Activated CD4-positive, alpha-beta T cell treated with anti-CD3 and anti-CD28 coated beads, Interleukin-2, Interleukin-6, amounts not matched to agents 100 ng/mL and 50 ng/mL, durations not matched to agents 16 hours and 8 hours (primary cell): ENCODE measurements around the gene DSCAML1.

Source experiments
- DNase-seq: peaks from one replicate; pipeline ENCODE4 v3.0.0-alpha.2; 2020

DSCAML1 gene

GRCh38 chr11:117600234-117600783 lies 196.7 kb downstream of the DSCAML1 start:
- DNase-seq, result no peak

DNA sequence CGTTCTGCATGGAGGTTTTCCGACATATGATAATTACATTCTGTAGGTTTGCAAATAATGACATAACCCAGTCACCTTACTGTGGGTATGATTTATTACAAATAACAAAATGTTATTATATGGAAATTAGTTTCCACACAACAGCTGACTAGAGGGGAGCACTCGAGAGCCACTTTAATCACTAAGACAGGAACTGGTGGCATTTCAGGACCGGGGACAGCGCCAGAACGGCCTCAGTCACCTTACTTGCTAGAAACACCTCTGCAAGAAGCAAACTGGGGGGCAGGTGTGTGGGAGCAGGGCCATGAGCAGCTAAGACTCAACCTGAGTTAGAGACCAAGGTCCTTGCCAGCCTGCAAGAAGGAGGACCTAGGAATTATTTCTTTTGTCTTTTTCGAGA lies 199.9 kb downstream of the DSCAML1 start:
- DNase-seq, result peak; percentile 40

- DNase-seq, result peak; percentile 5
These were observed 201.6 kb downstream of the DSCAML1 start for GRCh38 chr11:117595440-117595839.

DNA sequence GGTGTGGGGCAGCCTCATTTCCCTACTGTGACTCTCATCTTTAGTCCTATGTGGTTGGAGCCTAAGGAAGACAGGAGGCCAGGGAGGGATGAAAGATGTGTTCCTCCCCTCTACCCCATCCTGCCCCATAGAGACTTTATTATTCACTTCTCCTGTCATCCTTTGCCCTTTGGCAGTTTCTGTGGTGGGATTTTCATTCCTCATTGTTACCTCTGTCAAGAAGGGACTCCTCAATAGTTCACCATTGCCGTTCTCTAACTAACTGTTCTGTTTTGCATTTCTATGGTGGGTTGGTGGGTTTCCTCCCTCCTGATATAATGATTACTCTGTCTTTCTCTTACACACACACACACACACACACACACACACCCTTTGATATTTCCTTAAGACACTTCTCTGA lies 202.3 kb downstream of the DSCAML1 start:
- DNase-seq, result no peak

GRCh38 chr11:117593065-117593464 lies 204.0 kb downstream of the DSCAML1 start:
- no peak for DNase-seq

DNA sequence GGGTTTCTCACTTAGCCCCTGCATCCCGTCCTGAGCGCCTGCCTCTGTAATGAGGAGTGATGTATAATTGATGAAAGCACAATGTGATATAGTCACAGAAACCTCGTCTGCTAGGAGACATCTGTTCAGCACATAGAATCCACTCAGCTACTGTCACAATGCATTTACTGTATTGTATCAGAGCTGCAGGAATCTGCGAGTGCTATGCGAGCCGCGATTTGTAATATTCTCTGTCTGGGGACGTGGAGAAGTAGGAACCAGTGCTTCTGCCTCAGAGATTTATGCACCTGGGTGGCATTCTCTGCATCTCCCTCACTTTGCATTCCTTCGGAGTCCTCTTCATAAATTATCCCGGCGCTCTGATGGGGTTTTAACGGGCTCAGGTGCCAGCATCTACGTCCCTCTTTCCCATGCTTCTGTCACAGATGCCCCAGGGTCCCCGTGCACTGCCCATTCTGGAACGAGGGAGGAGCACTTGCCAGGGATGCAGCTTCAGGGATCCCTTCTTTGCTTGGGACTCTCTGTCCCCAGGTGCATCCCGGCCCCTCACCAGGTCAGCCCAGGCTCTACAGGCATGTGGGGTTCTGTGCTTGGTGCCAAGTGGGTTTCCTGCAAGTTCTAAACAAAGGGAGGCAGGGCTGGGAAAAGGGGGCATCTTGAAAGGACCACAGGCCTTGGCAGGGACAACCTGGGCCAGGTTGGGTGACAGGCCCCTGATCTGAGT lies 205.5 kb downstream of the DSCAML1 start:
- no peak for DNase-seq

GRCh38 chr11:117589063-117589462 lies 208.0 kb downstream of the DSCAML1 start:
- DNase-seq, result no peak

GRCh38 chr11:117588166-117588810 lies 208.7 kb downstream of the DSCAML1 start:
- DNase-seq, result no peak

- DNase-seq, result no peak
These were observed 209.6 kb downstream of the DSCAML1 start for GRCh38 chr11:117587416-117587815.

GRCh38 chr11:117586392-117586791 lies 210.6 kb downstream of the DSCAML1 start:
- no peak for DNase-seq

- no peak for DNase-seq
These were observed 211.4 kb downstream of the DSCAML1 start for GRCh38 chr11:117585631-117586030.

DNA sequence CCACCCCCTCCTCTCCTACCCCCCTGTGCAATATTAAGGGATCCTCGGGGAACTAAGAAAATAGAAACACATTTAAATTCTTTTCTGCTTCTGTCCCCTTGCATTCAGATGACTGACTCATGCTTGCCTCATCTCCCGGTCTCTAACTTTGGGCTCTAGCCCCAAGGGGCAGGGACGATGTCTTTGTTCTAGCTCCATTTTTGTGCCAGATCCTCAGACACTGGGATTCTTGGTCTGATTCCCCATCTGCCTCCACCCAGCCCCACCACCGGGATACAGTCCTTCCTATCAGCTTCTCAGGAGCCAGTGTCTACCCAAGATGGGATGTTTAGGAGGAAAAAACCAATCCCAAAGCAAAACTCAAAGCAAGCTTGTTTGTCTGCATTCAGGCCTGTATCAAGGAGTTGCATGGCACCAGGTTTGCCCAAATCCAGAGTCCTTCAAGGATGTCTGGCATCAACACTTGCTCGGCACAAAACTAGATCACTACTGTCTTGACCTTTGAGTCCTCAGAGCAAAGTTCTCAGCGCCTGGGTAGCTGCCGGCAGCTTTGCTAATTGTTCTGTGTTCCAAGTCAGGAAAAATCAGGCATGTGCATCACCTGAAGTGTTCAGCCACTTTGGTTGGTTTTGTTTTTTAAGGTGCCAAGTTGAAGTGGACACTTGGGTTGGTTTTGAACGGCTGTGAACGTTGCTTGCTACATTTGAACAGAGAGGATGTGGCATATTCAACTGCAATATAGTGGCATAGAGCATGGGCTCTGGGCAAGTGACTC lies 212.8 kb downstream of the DSCAML1 start:
- DNase-seq, result no peak

DNA sequence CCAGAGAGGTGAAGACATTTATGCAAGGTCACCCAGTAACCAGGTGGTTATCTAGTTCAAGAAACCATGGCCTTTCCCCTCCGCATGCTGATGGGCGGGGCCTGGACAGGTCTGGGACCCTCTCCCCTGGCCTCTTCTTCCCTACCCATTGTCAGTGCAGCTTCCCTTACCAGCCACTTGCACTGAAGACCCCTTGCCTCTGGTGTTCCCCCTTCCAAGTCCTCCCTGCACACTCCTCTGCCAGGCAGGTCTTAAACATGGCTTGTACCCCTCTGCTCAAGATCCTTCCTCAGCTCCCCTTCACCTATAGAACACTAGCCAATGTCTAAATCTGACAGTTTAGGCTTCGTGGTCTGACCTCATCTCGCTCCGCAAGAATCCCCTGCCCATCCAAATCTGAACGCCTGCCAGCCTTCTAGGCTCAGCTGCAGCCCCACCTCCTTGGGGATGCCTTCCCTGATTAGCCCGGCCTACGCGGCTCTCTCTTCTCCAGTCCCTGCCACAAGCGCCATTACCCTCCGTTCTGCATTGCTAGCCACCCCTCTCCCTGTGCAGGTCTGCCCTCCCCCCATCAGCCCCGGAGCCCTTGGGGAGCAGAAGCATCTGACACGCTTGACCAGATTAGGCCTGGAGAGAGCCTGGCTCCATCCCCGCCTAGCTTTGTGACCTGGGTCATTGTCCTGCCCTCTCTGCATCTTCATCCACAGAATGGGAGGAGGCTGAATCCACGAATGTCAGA lies 213.8 kb downstream of the DSCAML1 start:
- DNase-seq, result no peak

GRCh38 chr11:117582433-117582832 lies 214.6 kb downstream of the DSCAML1 start:
- no peak for DNase-seq

- DNase-seq, result no peak
These were observed 216.2 kb downstream of the DSCAML1 start for GRCh38 chr11:117580866-117581265.

DNA sequence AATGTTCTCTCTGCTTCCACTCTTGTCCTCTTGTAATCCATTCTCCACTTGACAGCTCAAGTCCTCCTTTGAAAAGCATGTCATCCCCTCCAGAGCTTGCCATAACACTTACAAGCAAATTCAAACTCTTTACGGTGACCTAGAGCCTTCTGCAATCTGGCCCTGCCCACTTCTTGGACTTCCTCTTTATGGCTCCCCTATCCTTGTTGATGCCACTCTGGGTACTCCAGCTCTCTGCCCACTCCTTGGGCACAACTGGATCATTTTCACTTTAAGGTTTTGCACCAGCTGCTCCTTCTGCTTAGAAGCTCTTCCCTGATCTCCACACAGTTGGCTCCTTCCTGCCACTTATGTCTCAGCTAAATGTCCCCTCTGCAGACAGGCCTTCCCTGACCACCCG lies 217.9 kb downstream of the DSCAML1 start:
- DNase-seq, result no peak

DNA sequence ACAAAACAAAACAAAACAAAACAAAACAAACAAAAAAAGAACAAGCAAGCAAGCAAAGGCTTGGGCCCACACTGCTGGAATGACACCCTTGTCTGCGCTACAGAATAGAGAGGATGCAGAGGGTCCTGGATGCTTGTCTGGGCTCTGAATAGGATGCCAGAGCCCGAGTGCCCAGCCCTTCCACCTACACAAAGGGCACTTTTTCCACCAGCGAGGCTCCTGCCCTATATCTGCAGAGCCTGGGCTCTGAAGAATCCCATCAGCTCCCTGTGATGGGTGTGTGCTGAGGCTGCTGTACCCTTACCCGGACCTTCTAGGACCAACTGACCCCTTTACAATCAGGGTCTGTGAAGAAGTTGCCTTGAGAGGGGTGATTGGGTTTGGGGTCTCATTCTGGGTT lies 221.2 kb downstream of the DSCAML1 start:
- DNase-seq, result no peak

DNA sequence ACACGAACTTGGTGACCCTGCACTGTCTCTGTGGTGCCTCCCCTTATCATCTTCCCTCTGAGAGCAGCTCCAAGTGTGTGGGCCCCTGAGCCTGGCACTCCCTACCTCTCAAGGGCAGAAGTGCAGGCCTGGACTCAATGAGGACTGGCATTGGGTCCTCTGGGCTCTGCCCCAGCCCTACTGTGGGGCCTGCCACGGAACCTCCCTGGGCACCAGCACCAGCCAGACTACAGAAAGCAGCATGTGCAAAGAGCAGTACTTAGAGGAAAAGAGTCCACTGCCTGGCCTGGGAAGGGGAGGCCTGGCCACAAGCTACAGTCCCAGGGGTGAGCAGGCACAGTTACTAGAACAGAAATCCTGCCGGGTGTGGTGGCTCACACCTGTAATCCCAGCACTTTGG lies 222.5 kb downstream of the DSCAML1 start:
- no peak for DNase-seq

- DNase-seq, result no peak
These were observed 223.7 kb downstream of the DSCAML1 start for GRCh38 chr11:117573326-117573725.

DNA sequence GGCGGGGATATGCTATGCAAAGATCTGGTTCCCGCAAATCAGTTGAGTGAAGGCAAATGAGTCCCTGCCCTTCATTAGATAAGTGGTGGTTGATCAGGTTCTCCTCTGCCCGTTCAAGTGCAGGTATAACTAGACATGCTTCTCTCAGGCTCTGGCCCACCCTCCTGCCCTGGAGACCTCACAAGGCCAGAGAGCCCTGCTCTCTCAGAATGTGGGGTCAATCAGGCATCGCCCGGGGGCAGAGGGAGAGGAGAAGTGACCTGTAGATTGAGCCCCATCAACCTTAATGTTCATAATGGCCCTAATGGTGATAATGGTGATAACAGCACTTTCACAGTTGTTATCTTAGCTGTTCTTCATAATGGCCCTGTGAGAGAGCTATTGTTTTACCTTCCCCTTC lies 224.3 kb downstream of the DSCAML1 start:
- no peak for DNase-seq

DNA sequence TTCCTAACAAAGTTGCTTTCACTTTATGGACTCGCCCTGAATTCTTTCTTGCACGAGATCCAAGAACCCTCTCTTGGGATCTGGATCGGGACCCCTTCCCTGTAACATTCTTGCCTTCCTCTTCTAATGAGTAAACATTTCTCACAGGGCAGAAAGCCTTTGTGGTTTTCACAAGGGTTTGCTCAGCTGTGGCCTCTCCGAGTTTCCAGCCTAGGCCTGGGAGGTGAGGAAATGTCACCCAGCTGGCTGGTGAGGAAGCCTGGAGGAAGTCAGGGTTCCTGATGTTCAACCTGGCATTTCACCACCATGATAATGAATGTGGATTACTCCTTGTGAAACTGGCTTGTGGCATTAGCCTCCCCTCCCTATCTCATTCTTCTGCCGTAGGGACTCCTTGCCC lies 224.9 kb downstream of the DSCAML1 start:
- DNase-seq, result no peak

DNA sequence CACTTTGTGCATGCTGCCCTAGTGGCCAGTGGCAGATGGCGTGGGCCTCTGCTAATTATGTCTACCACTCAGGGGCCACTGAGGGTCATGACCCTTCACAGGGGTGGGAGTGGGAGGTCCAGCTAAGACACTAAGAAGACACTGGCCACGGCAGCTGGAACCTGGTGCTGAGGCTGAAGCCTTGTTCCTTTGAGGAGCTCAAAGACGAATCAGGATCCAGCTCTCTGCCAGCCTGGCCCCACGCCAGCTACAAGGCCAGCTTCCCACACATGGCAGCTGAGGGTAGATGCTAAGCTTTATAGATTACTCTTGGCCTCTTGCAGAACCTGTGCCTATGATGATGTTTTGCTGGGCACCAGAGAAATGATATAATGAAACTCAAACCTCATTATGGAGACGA lies 226.3 kb downstream of the DSCAML1 start:
- DNase-seq, result no peak

DNA sequence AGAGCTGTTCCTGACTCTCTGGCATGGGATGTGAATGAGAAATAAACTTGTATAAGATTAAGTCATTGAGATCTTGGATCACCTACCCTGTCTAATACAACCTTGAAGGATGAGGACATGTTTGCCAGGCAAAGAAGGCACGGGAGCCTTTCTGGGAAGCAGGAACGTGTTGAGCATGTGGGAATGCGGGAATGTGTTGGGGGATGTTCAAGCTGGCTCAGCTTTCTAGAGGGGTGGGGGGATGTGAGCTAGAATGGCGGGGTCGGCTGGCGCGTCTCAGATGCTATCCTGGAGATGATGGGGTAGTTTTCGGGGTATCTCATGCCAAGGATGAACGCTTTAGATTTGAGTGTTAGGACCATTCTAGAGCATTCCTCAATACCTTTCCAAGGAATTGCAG lies 227.1 kb downstream of the DSCAML1 start:
- no peak for DNase-seq
